ENCODE results near the gene CEMIP.

The CEMIP gene

GRCh38 chr15:80937718-80938117 is 158.5 kb downstream of the CEMIP start:
- no peak overlapping the region for H3K9ac ChIP-seq (ENCODE audit: low read length in 2 of 2)
- no peaks in the 10 kb centered on the region for H3K9me3 ChIP-seq (ENCODE audit: control insufficient read depth in 2 of 2, low read length in 2 of 2)
- no peaks in the 10 kb centered on the region for H3K27me3 ChIP-seq (ENCODE audit: control insufficient read depth in 1 of 2, insufficient read depth in 2 of 2, low read length in 2 of 2)
- H3K36me3 ChIP-seq (ENCODE audit: control insufficient read depth in 2 of 2, insufficient read depth in 2 of 2, low read length in 2 of 2) = peaks cover 2 to 6% of the 10 kb centered on the region in 2 donors
- H3K27ac ChIP-seq (ENCODE audit: low read length) = peak overlapping the region; percentile 92
- H3K4me1 ChIP-seq (ENCODE audit: control insufficient read depth, insufficient read depth, low read length) = peaks cover 44% of the 10 kb centered on the region
- H3K4me3 ChIP-seq (ENCODE audit: low read length in 2 of 2) = no peak overlapping the region

- H3K9ac ChIP-seq (ENCODE audit: low read length in 2 of 2) = no peak overlapping the region
- no peaks in the 10 kb centered on the region for H3K27me3 ChIP-seq (ENCODE audit: control insufficient read depth in 1 of 2, insufficient read depth in 2 of 2, low read length in 2 of 2)
- H3K9me3 ChIP-seq (ENCODE audit: control insufficient read depth in 2 of 2, low read length in 2 of 2) = no peaks in the 10 kb centered on the region
- peaks cover 2 to 8% of the 10 kb centered on the region in 2 donors for H3K36me3 ChIP-seq (ENCODE audit: control insufficient read depth in 2 of 2, insufficient read depth in 2 of 2, low read length in 2 of 2)
- H3K4me3 ChIP-seq (ENCODE audit: low read length in 2 of 2) = no peak overlapping the region
- H3K27ac ChIP-seq (ENCODE audit: low read length) = peak overlapping the region; percentile 46
- peaks cover 41% of the 10 kb centered on the region for H3K4me1 ChIP-seq (ENCODE audit: control insufficient read depth, insufficient read depth, low read length)
These were observed 160.0 kb downstream of the CEMIP start for GRCh38 chr15:80939216-80939615.

GRCh38 chr15:80940331-80940730 is 161.2 kb downstream of the CEMIP start:
- Histone ChIP-seq H3K36me3 (ENCODE audit: control insufficient read depth in 2 of 2, insufficient read depth in 2 of 2, low read length in 2 of 2) (peaks cover 4 to 9% of the 10 kb centered on the region in 2 donors), H3K4me1 (ENCODE audit: control insufficient read depth, insufficient read depth, low read length) (peaks cover 30% of the 10 kb centered on the region)

GRCh38 chr15:80940851-80941250 is 161.7 kb downstream of the CEMIP start:
- H3K9ac ChIP-seq (ENCODE audit: low read length in 2 of 2) = no peak overlapping the region
- H3K4me3 ChIP-seq (ENCODE audit: low read length in 2 of 2) = no peak overlapping the region
- no peaks in the 10 kb centered on the region for H3K27me3 ChIP-seq (ENCODE audit: control insufficient read depth in 1 of 2, insufficient read depth in 2 of 2, low read length in 2 of 2)
- H3K9me3 ChIP-seq (ENCODE audit: control insufficient read depth in 2 of 2, low read length in 2 of 2) = no peaks in the 10 kb centered on the region
- peaks cover 5 to 14% of the 10 kb centered on the region in 2 donors for H3K36me3 ChIP-seq (ENCODE audit: control insufficient read depth in 2 of 2, insufficient read depth in 2 of 2, low read length in 2 of 2)
- H3K27ac ChIP-seq (ENCODE audit: low read length) = no peak overlapping the region
- peaks cover 26% of the 10 kb centered on the region for H3K4me1 ChIP-seq (ENCODE audit: control insufficient read depth, insufficient read depth, low read length)

More at GRCh38 chr15:80940331-80940730, 161.2 kb downstream of the CEMIP start:
- Histone ChIP-seq H3K9ac (ENCODE audit: low read length in 2 of 2) (no peak overlapping the region), H3K4me3 (ENCODE audit: low read length in 2 of 2) (no peak overlapping the region), H3K27me3 (ENCODE audit: control insufficient read depth in 1 of 2, insufficient read depth in 2 of 2, low read length in 2 of 2) (no peaks in the 10 kb centered on the region), H3K9me3 (ENCODE audit: control insufficient read depth in 2 of 2, low read length in 2 of 2) (no peaks in the 10 kb centered on the region), H3K27ac (ENCODE audit: low read length) (peak overlapping the region; percentile 46)

GRCh38 chr15:80942266-80942665 is 163.1 kb downstream of the CEMIP start:
- peaks cover 11 to 27% of the 10 kb centered on the region in 2 donors for H3K36me3 ChIP-seq (ENCODE audit: control insufficient read depth in 2 of 2, insufficient read depth in 2 of 2, low read length in 2 of 2)
- no peak overlapping the region for H3K9ac ChIP-seq (ENCODE audit: low read length in 2 of 2)
- H3K9me3 ChIP-seq (ENCODE audit: control insufficient read depth in 2 of 2, low read length in 2 of 2) = no peaks in the 10 kb centered on the region
- H3K27me3 ChIP-seq (ENCODE audit: control insufficient read depth in 1 of 2, insufficient read depth in 2 of 2, low read length in 2 of 2) = no peaks in the 10 kb centered on the region
- H3K4me1 ChIP-seq (ENCODE audit: control insufficient read depth, insufficient read depth, low read length) = peaks cover 14% of the 10 kb centered on the region
- no peak overlapping the region for H3K27ac ChIP-seq (ENCODE audit: low read length)
- no peak overlapping the region for H3K4me3 ChIP-seq (ENCODE audit: low read length in 2 of 2)

- H3K36me3 ChIP-seq (ENCODE audit: control insufficient read depth in 2 of 2, insufficient read depth in 2 of 2, low read length in 2 of 2) = peaks cover 18 to 32% of the 10 kb centered on the region in 2 donors
- no peak overlapping the region for H3K27ac ChIP-seq (ENCODE audit: low read length)
These were observed 163.8 kb downstream of the CEMIP start for GRCh38 chr15:80942746-80943565.

GRCh38 chr15:80944818-80945217 is 165.6 kb downstream of the CEMIP start:
- Histone ChIP-seq H3K36me3 (ENCODE audit: control insufficient read depth in 2 of 2, insufficient read depth in 2 of 2, low read length in 2 of 2) (peaks cover 28 to 44% of the 10 kb centered on the region in 2 donors), H3K4me3 (ENCODE audit: low read length in 2 of 2) (no peak overlapping the region), H3K27me3 (ENCODE audit: control insufficient read depth in 1 of 2, insufficient read depth in 2 of 2, low read length in 2 of 2) (no peaks in the 10 kb centered on the region), H3K9ac (ENCODE audit: low read length in 2 of 2) (no peak overlapping the region), H3K27ac (ENCODE audit: low read length) (no peak overlapping the region), H3K9me3 (ENCODE audit: control insufficient read depth in 2 of 2, low read length in 2 of 2) (no peaks in the 10 kb centered on the region), H3K4me1 (ENCODE audit: control insufficient read depth, insufficient read depth, low read length) (peaks cover 12% of the 10 kb centered on the region)

More at GRCh38 chr15:80942746-80943565, 163.8 kb downstream of the CEMIP start:
- Histone ChIP-seq H3K27me3 (ENCODE audit: control insufficient read depth in 1 of 2, insufficient read depth in 2 of 2, low read length in 2 of 2) (no peaks in the 10 kb centered on the region), H3K4me1 (ENCODE audit: control insufficient read depth, insufficient read depth, low read length) (peaks cover 12% of the 10 kb centered on the region), H3K9ac (ENCODE audit: low read length in 2 of 2) (no peak overlapping the region), H3K9me3 (ENCODE audit: control insufficient read depth in 2 of 2, low read length in 2 of 2) (no peaks in the 10 kb centered on the region), H3K4me3 (ENCODE audit: low read length in 2 of 2) (no peak overlapping the region)

GRCh38 chr15:80945605-80946004 is 166.4 kb downstream of the CEMIP start:
- H3K36me3 ChIP-seq (ENCODE audit: control insufficient read depth in 2 of 2, insufficient read depth in 2 of 2, low read length in 2 of 2) = peaks cover 34 to 50% of the 10 kb centered on the region in 2 donors
- no peak overlapping the region for H3K27ac ChIP-seq (ENCODE audit: low read length)
- H3K4me3 ChIP-seq (ENCODE audit: low read length in 2 of 2) = no peak overlapping the region
- H3K4me1 ChIP-seq (ENCODE audit: control insufficient read depth, insufficient read depth, low read length) = peaks cover 5% of the 10 kb centered on the region
- no peaks in the 10 kb centered on the region for H3K27me3 ChIP-seq (ENCODE audit: control insufficient read depth in 1 of 2, insufficient read depth in 2 of 2, low read length in 2 of 2)
- H3K9ac ChIP-seq (ENCODE audit: low read length in 2 of 2) = no peak overlapping the region
- no peaks in the 10 kb centered on the region for H3K9me3 ChIP-seq (ENCODE audit: control insufficient read depth in 2 of 2, low read length in 2 of 2)

GRCh38 chr15:80946576-80946975 is 167.4 kb downstream of the CEMIP start:
- Histone ChIP-seq H3K27ac (ENCODE audit: low read length) (no peak overlapping the region), H3K9ac (ENCODE audit: low read length in 2 of 2) (no peak overlapping the region), H3K36me3 (ENCODE audit: control insufficient read depth in 2 of 2, insufficient read depth in 2 of 2, low read length in 2 of 2) (peaks cover 39 to 53% of the 10 kb centered on the region in 2 donors), H3K27me3 (ENCODE audit: control insufficient read depth in 1 of 2, insufficient read depth in 2 of 2, low read length in 2 of 2) (no peaks in the 10 kb centered on the region), H3K9me3 (ENCODE audit: control insufficient read depth in 2 of 2, low read length in 2 of 2) (no peaks in the 10 kb centered on the region), H3K4me3 (ENCODE audit: low read length in 2 of 2) (no peak overlapping the region), H3K4me1 (ENCODE audit: control insufficient read depth, insufficient read depth, low read length) (peaks cover 4% of the 10 kb centered on the region)

GRCh38 chr15:80948651-80949292 is 169.6 kb downstream of the CEMIP start:
- H3K36me3 ChIP-seq (ENCODE audit: control insufficient read depth in 2 of 2, insufficient read depth in 2 of 2, low read length in 2 of 2) = peaks cover 40 to 50% of the 10 kb centered on the region in 2 donors
- no peaks in the 10 kb centered on the region for H3K27me3 ChIP-seq (ENCODE audit: control insufficient read depth in 1 of 2, insufficient read depth in 2 of 2, low read length in 2 of 2)
- H3K9ac ChIP-seq (ENCODE audit: low read length in 2 of 2) = no peak overlapping the region
- H3K4me3 ChIP-seq (ENCODE audit: low read length in 2 of 2) = no peak overlapping the region
- no peaks in the 10 kb centered on the region for H3K9me3 ChIP-seq (ENCODE audit: control insufficient read depth in 2 of 2, low read length in 2 of 2)
- H3K27ac ChIP-seq (ENCODE audit: low read length) = no peak overlapping the region
- H3K4me1 ChIP-seq (ENCODE audit: control insufficient read depth, insufficient read depth, low read length) = no peaks in the 10 kb centered on the region

- no peaks in the 10 kb centered on the region for H3K4me1 ChIP-seq (ENCODE audit: control insufficient read depth, insufficient read depth, low read length)
- H3K27me3 ChIP-seq (ENCODE audit: control insufficient read depth in 1 of 2, insufficient read depth in 2 of 2, low read length in 2 of 2) = no peaks in the 10 kb centered on the region
- peaks cover 40 to 50% of the 10 kb centered on the region in 2 donors for H3K36me3 ChIP-seq (ENCODE audit: control insufficient read depth in 2 of 2, insufficient read depth in 2 of 2, low read length in 2 of 2)
- H3K9ac ChIP-seq (ENCODE audit: low read length in 2 of 2) = no peak overlapping the region
- H3K4me3 ChIP-seq (ENCODE audit: low read length in 2 of 2) = no peak overlapping the region
- H3K9me3 ChIP-seq (ENCODE audit: control insufficient read depth in 2 of 2, low read length in 2 of 2) = no peaks in the 10 kb centered on the region
- no peak overlapping the region for H3K27ac ChIP-seq (ENCODE audit: low read length)
These were observed 170.6 kb downstream of the CEMIP start for GRCh38 chr15:80949756-80950155.

Measured in stomach smooth muscle (tissue), 2 donors.